GM04504 (cell line): ENCODE results near the gene PTBP1.
"Not testable (repeated sequence)": the region's sequence is repeated elsewhere in the genome, so short reads cannot be mapped to it uniquely, and the experiment has no call there.

Experiments used
- DNase-seq: peaks from one replicate; pipeline ENCODE4 v3.0.0-alpha.2; 2012; ENCODE audit warnings: low read depth

PTBP1 gene

GRCh38 chr19:827710-828321 lies 30.6 kb downstream of the PTBP1 start, which contains the start of gene AZU1:
Gene AZU1, plus strand, starts transcription at chr19:827837. Its CDS starts 10 bp downstream, at chr19:827847.
- no peak for DNase-seq

- DNase-seq = no peak
Measured at GRCh38 chr19:829129-829758, 32.0 kb downstream of the PTBP1 start.

GRCh38 chr19:831407-832369 lies 34.4 kb downstream of the PTBP1 start:
- no peak for DNase-seq

DNA sequence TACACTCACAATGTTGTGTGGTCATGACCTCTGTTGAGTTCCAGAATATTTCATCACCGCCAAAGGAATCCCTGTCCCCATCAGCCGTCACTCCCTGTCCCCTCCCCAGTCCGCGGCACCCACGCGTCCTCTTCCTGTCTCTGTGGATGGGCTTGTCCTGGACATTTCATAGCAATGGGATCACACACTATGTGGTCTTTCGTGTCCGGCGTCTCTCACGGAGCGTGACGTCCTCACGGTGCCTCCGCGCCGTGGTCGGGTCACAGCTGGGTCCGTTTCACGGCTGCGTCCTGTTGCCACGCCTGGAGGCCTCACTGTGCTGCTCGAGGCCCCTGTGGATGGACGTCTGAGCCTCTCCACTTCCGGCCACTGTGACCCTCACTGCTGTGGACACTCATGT lies 37.0 kb downstream of the PTBP1 start:
- DNase-seq = no peak

DNA sequence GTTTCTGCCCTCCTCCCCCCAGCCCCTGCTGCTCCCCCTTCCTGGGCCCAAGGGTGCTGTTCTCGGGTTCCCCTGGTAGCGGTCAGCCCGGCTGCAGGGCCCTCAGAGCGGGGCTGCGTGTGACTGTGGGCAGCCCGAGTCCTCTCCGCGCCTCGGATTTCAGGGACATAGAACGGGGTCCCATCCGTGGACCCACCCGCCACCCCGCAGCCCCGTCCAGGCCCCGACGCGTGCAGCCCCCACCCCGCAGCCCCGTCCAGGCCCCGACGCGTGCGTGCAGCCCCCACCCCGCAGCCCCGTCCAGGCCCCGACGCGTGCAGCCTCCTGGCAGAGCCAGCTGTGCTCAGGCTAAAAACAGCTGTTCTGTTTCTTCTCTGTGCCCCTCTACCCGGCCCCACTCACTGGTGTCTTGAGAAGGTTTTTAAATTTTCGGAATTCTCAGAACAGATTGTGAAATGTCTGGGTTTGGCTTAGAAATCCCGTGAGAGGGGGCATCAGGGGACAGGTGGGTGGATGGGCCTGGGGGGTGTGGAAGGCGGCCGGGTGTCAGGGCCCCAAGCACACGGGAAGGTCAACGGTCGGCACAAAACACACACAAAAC lies 38.1 kb downstream of the PTBP1 start:
- no peak for DNase-seq

DNA sequence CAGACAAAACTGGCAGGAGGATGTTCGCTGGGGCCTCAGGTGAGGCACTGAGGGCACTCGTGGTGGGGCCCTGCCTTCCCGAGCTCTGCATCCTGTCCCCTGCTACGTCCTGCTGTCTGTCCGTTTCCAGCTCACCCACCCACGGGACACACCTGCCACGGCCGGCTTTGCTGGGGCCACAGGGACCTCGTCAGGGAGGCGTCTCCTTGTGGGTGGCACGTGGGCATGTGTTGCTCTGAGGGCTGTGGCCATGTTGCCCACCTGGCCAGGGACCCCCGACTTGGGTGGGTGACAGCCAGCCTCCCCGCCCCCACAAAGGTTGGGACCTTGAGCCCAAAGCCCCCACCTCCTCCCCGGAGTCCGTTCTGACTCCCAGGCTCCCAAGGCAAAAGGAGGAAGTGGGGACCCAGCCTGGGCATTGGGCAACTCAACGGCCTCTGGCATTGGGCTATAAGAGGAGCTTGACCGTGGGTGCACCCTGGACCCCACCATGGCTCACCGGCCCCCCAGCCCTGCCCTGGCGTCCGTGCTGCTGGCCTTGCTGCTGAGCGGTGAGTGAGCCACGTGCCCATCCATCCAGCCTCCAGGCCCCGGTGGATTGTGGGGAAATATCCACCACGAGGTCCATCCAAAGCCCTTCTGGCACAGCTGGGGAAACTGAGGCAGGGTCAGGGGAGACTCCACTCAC lies 43.4 kb downstream of the PTBP1 start, which contains the start of gene PRTN3:
TSS of gene PRTN3 (plus strand) at position 481 of the 688 bp plus-strand sequence. CDS start at position 491, 10 bp downstream.
- DNase-seq = no peak

DNA sequence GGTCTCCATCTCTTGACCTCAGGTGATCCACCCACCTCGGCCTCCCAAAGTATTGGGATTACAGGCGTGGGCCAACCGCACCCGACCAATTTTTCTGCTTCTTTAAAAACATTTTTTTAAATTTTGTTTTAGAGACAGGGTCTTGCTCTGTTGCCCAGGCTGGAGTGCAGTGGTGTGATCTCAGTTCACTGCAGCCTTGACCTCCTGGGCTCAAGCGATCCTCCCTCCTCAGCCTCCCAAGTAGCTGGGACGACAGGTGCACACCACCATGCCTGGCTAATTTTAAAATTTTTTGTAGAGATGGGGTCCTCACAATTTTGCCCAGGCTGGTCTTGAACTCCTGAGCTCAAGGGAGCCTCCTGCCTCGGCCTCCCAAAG lies 45.5 kb downstream of the PTBP1 start:
- not testable (repeated sequence) for DNase-seq

DNA sequence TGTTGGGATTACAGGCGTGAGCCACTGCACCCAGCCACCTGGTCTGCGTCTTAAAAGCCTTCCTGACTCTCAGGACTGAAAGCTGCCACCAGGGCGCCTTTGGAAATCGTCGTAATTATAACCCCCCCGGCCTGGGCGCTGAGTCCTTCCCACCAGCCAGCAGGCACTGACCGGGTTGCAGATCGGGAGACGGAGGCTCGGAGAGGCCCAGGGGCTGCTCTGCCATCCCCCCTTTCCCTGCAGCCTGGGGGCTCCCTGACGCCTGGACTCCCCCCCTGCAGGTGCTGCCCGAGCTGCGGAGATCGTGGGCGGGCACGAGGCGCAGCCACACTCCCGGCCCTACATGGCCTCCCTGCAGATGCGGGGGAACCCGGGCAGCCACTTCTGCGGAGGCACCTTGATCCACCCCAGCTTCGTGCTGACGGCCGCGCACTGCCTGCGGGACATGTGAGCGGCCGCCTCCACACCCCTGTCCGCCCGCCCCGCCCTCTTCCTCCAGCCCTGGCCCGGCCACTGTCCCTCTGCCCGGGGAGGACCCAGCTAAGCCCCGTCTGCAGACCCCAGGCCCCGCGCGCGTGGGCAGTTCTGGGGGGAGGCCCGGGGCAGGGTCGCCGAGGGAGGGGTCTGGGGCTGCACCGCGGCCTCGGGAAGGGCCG lies 46.1 kb downstream of the PTBP1 start:
- no peak for DNase-seq

- no peak for DNase-seq
Measured at GRCh38 chr19:843836-844545, 46.7 kb downstream of the PTBP1 start.

DNA sequence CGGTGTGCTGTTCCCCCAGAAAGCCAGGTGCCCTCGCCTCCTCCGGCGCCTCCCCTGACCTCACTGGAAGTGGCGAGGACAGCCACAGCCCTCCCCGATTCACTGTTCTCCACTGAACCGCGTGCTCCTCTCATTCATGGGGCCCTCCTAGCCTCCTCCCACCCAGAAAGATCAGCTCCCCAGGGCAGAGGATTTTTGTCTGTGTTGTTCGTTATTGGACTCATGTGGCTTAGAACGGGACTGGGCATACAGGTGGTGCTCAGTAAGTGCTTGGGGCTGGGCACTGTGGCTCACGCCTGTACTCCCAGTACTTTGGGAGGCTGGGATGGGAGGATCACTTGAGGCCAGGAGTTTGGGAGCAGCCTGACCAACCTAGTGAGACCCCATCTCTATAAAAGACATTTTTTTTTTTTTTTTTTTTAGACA lies 47.3 kb downstream of the PTBP1 start:
- DNase-seq = no peak

DNA sequence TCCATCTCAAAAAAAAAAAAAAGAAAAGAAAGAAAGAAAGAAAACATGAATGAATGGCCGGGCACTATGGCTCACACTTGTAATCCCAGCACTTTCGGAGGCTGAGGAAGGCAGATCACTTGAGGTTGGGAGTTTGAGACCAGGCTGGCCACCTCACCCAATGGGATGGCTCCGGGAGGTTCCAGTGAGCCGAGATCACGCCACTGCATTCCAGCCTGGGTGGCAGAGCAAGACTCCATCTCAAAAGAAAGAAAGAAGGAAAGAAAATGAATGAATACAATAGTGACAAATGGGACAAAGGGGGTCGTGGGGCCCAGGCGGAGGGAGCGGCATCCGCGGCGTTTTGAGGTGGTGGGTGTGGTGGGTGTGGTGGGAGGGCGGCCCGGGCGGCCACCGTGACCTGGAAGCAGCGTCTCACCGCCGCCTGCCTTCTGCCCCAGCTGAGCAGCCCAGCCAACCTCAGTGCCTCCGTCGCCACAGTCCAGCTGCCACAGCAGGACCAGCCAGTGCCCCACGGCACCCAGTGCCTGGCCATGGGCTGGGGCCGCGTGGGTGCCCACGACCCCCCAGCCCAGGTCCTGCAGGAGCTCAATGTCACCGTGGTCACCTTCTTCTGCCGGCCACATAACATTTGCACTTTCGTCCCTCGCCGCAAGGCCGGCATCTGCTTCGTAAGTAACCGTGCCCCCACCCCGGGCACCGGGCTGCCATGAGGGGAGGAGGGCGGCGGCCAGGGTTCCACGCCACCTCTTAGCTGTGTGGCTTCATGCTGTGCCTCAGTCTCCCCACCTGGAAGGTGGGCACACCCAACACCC lies 48.7 kb downstream of the PTBP1 start:
- DNase-seq = no peak

DNA sequence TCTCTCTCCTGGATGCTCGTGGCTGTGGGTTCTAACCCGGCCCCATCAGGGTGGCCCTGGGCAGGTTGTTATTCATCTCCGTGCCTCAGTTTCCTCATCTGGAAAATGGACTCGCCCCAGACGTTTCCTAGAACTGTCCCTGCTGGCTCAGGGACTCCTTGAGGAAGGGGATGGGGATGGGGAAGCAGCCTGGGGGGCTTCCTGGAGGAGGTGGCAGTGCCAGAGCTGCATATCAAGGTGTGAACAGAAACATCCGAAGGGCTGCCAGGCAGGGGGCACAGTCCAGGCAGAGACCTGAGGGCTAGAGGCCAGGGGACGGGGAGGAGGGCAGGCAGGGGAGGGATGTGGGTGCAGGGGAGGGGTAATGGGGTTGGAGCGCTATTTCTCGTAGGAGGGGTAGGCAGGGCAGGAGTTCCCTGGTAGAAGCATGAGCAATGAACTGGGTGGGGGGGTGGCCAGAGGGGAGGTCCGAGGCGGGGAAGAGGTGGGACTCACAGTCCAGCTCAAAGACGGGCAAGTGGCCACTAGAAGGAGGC lies 51.2 kb downstream of the PTBP1 start:
- no peak for DNase-seq

DNA sequence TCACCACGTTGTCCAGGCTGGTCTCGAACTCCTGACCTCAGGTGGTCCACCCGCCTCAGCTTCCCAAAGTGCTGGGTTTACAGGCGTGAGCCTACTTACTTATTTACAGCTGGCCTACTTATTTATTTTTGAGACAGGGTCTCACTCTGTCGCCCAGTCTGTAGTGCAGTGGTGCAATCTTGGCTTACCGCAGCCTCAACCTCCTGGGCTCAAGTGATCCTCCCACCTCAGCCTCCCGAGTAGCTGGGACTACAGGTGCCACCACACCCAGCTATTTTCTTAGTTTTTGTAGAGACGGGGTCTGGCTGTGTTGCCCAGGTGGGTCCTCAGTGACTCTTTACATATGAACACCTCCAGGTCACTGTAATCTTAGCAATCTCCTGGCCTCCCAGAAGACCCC lies 51.9 kb downstream of the PTBP1 start:
- DNase-seq = not testable (repeated sequence)

GRCh38 chr19:850221-850978 lies 53.1 kb downstream of the PTBP1 start:
- DNase-seq = peak; percentile 89

DNA sequence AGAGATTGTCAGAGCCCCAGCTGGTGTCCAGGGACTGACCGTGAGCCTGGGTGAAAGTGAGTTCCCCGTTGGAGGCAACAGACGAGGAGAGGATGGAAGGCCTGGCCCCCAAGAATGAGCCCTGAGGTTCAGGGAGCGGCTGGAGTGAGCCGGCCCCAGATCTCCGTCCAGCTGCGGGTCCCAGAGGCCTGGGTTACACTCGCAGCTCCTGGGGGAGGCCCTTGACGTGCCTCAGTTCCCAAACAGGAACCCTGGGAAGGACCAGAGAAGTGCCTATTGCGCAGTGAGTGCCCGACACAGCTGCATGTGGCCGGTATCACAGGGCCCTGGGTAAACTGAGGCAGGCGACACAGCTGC lies 53.7 kb downstream of the PTBP1 start:
- no peak for DNase-seq

GRCh38 chr19:852136-853013 lies 55.1 kb downstream of the PTBP1 start, which contains the start of gene ELANE:
Gene ELANE, plus strand, starts transcription at chr19:852303. Its CDS starts 26 bp downstream, at chr19:852329.
- DNase-seq = no peak

DNA sequence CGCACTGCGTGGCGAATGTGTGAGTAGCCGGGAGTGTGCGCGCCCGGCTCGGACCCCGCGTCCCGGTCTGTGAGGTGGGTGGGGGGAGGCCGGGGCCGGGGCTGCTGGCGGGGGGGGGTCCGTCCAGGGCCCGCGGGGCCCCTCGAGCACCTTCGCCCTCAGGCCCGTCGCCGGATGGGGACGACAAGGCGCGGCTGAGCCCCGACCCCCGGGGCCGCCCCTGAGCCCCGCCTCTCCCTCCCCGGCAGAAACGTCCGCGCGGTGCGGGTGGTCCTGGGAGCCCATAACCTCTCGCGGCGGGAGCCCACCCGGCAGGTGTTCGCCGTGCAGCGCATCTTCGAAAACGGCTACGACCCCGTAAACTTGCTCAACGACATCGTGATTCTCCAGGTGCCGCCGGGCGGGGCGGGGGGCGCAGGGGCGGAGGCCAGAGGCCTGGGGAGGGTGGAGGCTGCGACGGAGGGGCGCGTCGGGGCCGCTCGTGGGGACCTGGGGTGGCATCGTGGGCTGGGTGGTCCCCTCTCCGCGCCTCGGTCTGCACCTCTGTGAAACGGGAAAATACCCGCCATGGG lies 55.8 kb downstream of the PTBP1 start:
- DNase-seq = no peak
